GM12891 (cell line): ENCODE data around the gene APC.

ENCODE experiments used
- POLR2AphosphoS5 ChIP-seq: IDR thresholded peaks from 2 replicates; pipeline ENCODE4 v1.6.1; 2011; ENCODE audit warnings: low read depth, low read length, control low read depth
- POU2F2 ChIP-seq: IDR thresholded peaks from 2 replicates; pipeline ENCODE4 v1.6.1; 2011; ENCODE audit warnings: low read depth, mild to moderate bottlenecking, control low read depth, low read length, moderate library complexity

GRCh38 chr5:112862085-112862484 lies 124.4 kb downstream of the APC start:
- TF ChIP-seq POU2F2 = no peak
- no peak for TF ChIP-seq POLR2AphosphoS5
